GM15510 (cell line): ENCODE results near the gene YY2.

ENCODE experiments used
- POLR2A ChIP-seq: IDR thresholded peaks from 3 replicates; pipeline ENCODE4 v1.6.1; 2011; ENCODE audit warnings: borderline replicate concordance; ENCODE audit not compliant: insufficient read length; ENCODE audit errors: extremely low read depth

YY2 gene

DNA sequence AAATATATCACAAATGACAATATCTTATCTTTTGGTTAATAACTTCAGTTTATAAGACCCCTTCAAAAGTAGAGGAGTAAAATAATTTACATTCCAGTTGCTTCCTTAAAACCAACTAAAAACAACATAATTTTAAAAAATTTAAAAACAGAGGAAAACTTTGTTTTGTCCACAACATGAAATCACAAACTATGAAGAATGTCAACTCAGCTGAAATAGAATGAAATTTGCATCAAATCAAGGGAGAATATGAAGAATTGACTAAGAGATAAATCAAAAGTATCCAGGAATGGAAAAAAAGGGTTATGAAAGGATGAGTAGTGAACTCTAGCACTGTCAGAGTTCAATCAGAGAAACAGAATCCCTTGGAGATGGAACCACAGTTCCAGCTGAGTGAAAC is 2.2 kb upstream of the YY2 start:
- no peak for TF ChIP-seq POLR2A

DNA sequence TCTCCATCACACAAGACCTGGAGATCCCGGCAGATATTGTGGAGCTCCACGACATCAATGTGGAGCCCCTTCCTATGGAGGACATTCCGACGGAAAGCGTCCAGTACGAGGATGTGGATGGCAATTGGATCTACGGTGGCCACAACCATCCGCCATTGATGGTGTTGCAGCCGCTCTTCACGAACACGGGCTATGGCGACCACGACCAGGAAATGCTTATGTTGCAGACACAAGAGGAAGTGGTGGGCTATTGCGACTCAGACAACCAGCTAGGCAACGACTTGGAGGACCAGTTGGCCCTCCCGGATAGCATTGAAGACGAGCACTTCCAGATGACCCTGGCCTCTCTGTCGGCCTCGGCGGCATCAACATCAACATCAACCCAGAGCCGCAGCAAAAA is 717 bp downstream of the YY2 start:
- no peak for TF ChIP-seq POLR2A

DNA sequence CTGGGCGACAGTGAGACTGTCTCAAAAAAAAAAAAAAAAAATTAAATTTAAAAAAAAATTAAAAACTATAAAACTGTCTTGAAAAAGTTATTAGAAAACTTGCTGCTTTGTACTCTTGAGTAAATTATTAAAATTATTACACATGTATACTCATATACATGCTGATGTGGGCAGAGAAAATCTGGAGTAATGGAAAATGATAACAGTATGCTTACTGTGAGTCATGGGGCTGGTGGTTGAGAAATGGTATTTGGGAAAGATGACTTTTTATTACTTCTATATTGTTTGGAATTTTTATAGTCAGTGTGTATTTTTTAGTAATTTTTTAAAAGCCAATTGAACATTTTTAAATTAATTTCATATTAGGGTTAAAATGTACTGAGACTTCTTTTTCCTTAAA is 7.5 kb downstream of the YY2 start:
- no peak for TF ChIP-seq POLR2A

DNA sequence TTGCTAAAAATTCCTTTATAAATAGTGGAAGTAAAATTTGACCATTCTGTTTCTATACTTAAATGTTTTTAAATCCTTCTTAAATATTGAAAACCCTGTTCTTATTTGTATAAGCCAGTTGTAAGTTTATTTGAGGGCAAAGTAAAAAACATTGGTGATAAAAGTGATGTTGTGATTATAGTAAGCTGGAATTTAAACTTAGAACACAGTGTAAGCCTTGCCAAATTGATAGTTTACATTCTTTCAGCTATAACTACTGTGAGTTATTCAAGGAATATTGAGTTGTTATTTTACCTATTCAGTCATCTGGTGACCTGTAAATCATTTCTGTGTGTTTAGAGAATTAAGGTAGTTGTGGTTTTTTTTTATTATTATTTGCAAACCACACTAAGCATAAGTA is 9.6 kb downstream of the YY2 start:
- TF ChIP-seq POLR2A, result no peak

DNA sequence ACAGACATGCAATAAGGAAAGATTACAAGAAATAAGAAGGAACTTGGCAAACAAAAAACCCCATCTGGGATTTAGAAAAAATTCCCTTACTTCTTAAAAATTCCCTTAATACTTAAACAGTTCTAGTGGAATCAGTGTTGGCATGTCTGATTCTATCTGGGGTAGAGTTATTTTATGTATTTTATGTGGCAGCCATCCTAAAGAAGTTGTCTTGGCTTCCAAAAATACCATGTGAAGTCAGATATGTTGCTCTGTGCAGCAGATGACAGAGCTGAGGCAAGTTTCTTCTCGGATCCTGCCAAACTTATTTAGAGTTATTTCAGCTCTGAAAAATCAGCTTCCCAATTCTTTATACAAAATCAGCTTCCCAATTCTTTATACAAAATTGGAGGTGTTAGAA is 14.7 kb downstream of the YY2 start:
- TF ChIP-seq POLR2A, result no peak

DNA sequence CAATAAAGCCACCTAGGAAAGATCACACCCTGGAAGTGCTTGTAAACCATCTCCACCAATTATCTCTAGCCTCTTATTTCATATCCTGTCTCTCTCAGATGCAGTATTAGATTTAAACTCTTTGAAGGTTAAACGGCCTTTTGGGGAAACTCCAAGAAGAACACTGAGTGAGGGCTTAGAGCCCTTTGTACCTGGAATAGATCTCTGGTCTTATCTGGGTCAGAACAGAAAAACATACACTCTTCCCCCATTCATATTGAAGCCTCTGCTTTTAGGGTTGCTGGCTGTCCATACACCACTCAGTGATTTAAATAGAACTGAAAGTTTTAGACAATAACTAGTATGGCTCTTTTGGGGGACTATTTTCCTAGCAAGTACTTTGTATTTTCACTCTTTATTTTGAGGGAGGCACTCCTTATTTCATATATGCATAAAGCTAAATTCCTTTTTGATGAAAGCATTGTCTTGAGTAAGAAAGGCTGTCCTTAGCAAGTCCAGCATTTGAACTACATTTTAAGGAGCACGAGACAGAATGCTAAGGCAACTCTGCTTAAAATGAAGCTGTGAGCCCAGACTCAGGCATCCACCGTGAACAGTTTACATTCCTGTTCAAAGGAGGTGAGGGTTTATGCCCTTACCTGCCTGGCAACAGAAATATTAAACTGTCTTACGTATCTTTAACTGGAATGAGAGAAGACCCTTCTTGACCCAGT is 17.4 kb downstream of the YY2 start:
- TF ChIP-seq POLR2A, result no peak

DNA sequence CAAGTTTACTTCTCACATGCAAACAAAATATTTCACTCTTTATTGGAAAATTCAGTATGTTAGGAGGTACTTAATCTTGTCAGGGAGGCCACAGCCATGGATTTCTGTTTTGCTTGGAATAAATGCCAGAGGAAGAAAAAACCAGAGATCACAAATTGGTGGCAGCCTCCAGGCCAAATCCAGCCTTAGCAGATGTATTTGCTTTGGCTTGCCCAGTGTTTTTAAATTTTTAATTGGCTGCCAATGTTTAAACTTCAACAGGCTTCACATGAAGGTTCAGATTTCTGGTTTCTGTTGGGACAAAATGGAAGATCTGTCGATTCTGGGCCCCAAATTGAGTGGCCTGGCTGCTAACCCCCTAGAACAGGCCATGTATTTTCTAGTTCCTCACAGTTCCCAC is 19.2 kb downstream of the YY2 start:
- no peak for TF ChIP-seq POLR2A

DNA sequence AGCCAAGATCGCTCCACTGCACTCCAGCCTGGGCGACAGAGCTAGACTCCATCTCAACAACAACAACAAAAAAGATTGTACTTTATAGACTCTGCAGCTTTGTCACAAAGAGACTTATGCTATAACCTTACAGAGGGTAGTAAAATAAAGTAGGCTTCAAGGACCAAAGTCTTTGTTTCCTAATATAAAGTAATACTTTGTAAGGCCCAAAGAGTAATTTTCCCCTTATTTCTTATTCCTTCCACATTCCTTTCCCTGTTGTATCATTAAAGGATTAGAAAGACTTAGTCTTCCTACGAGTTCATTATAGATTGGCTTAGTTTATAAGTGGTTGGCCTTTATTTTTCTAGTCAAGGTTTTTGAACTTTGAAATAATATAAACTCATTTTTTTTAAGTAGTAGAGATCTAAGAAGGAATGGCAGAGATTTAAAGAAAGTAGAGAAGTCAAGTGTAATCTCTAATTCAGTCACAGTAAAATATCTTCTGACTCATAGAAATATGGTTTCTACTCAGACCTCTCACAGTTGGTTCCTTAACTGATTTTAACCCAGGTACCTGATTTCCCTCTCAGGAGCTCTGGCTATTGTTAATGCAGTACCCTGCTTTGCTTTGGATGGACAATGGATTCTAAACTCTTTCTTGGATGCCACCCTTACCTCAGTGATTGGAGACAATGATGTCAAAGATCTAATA is 26.2 kb downstream of the YY2 start:
- no peak for TF ChIP-seq POLR2A

DNA sequence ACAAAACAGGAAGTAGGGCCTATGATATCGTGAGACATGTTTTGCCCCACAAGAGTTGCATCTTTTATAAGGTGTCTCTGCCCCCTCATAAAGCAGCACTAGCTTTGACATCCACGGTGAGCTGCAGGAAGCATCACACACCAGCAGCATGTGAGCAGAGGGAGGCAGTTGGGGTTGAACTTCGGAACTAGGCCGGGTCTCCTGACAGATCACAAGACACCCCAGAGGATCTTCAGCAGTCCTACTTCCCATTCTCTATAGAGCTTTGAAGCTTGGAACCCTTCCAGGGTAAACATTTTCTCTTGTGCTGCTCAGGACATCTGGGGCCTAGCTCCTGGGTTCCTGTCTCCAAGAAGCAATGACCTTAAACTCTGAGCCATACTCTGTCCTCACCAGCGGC is 27.5 kb downstream of the YY2 start:
- no peak for TF ChIP-seq POLR2A

DNA sequence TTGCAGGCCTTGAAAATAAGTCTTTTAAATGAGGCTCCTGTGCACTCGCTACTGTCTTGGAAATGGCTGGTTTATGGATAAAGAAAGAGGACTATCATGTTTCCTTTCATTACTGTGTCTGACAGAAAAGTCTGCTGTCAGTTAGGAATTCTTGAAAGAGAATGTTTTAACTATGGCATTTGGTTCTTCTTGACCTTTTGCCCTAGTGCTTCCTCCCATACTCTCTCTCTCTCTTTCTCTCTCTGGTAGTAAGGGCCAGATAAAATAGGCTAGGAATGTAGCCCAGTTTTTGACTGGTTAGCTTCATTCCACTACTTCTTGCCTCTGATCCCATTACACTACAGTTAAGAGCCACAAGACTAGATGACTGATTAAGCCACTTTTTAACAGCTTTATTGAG is 29.8 kb downstream of the YY2 start:
- TF ChIP-seq POLR2A, result no peak

DNA sequence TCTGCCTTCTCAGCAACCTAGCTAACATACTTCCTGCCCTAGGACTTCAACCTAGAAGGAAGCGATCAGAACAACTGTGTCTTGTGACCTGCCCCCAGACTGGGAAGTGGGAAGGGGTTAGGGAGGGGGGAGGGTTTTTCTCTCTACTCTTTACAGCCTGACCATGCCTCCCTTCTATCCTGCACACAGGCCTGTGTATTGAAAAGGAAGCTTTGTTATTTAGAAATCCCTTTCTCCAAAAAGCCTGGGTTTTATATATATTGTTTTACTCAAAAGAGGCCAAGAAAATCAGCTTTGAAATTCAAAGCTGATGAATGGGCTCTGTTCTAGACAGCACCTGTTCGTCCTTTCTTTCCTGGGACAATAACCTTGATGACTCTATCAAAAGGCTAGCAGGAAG is 49.5 kb downstream of the YY2 start:
- no peak for TF ChIP-seq POLR2A

DNA sequence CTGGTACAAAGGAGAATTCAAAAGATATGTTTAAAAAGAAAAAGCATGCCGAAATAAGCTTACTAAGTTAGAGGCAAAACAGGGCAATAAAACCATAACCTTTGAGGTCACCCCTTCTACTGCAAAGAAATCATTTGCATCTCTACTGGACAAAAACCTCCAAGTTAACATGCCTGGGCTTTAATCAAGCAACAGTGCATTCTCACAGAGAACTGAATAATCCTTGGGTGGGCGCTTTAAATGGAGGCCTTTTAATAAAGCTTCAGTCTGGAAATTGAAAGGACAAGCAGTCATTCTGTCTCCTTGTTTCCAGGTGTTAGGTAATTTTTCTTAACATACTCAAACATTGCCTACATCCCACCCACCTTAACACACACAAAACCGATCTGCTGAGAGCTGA is 50.2 kb downstream of the YY2 start:
- TF ChIP-seq POLR2A, result no peak

DNA sequence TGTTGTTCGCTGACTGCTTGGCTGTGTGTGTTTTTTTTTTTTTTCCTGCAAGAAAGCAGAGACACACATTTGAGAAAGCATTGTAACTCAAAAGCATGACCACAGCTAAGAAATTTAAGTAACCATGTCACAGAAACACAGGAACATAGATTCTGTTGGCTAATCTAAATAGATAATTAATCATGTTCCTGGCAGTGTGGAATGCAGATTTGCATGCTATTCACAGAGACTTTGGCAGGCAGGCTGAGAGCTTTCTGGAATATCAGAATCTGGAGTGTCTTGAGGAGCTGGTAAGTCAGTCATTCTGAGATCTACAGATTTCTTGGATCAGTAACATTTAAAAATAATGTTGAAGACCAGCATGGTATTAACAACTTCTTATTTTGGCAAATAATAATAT is 51.5 kb downstream of the YY2 start:
- TF ChIP-seq POLR2A, result no peak
